Measurements from ENCODE around the gene NLGN1. TPM values are rescaled to one million over a fixed set of nuclear protein-coding genes. Genes with fewer than 3 reads are reported as not detected.

Gene NLGN1
- total RNA-seq, 1 experiment from 2014 or later, result 5.2 TPM

GRCh38 chr3:173416070-173416469 lies 18.5 kb downstream of the NLGN1 start:
- no CpG with 5 or more reads among the region's 1 CpG for WGBS (ENCODE audit: extremely low coverage, insufficient read length, low lambda C conversion rate)
- H3K4me3 Mint-ChIP-seq, result no peak overlapping the region
- no peak for TF ChIP-seq CTCF (conservative IDR thresholded peaks at IDR 0.05)

More at GRCh38 chr3:173416070-173416469, 18.5 kb downstream of the NLGN1 start:
- no peak overlapping the region for H3K9ac ChIP-seq (ENCODE audit: extremely low read depth, insufficient read length, low read length)
- H3K4ac ChIP-seq (ENCODE audit: low read depth, low read length), result no peak overlapping the region
- no peak overlapping the region for H3K4me2 ChIP-seq (ENCODE audit: insufficient read depth, insufficient read length, low read length)
- no peak overlapping the region for H4K91ac ChIP-seq (ENCODE audit: insufficient read length, low read depth, low read length)
- H3K18ac ChIP-seq (ENCODE audit: insufficient read length, low read depth, low read length), result no peak overlapping the region
- no peak overlapping the region for H4K8ac ChIP-seq (replicated peaks; ENCODE audit: insufficient read length, low read depth, low read length)
- no peaks in the 10 kb centered on the region for H3K79me2 ChIP-seq (ENCODE audit: insufficient read depth, low read length)
- peaks cover 7% of the 10 kb centered on the region; the same call in 1 of the 2 replicates for H3K4me1 ChIP-seq (ENCODE audit: insufficient read depth, low read length)
- peaks cover 9 to 17% of the 10 kb centered on the region in 2 experiments for H3K9me3 Mint-ChIP-seq
- H4K5ac ChIP-seq (ENCODE audit: insufficient read length, low read depth, low read length), result no peak overlapping the region
- no peaks in the 10 kb centered on the region for H4K20me1 ChIP-seq (ENCODE audit: control insufficient read depth, insufficient read depth, insufficient read length)
- no peak overlapping the region for H3K27ac ChIP-seq (ENCODE audit: insufficient read length, low read depth, low read length)
- H2BK5ac ChIP-seq (ENCODE audit: insufficient read length, low read length), result no peak overlapping the region
- no peak overlapping the region for H2AFZ ChIP-seq (ENCODE audit: low read length)
- H3K36me3 Mint-ChIP-seq (ENCODE audit: insufficient read depth in 1 of 3, low read depth in 3 of 3), result peaks cover 4 to 18% (median 6%) of the 10 kb centered on the region in 3 experiments
- DNase-seq, result no peak
- H2BK12ac ChIP-seq (ENCODE audit: insufficient read length, low read depth, low read length), result no peak overlapping the region
- H3K9me3 ChIP-seq (ENCODE audit: control insufficient read depth, low read depth, low read length), result no peaks in the 10 kb centered on the region
- H2BK20ac ChIP-seq (ENCODE audit: low read depth, low read length, poor library complexity, severe bottlenecking), result no peak overlapping the region
- no peak overlapping the region for H3K14ac ChIP-seq (ENCODE audit: insufficient read depth, low read length)
- H3T11ph ChIP-seq (ENCODE audit: low read length), result no peak overlapping the region
- no peak overlapping the region for H3K23ac ChIP-seq (ENCODE audit: insufficient read length, low read depth, low read length)
- H3K4me1 Mint-ChIP-seq, result peaks cover 22% of the 10 kb centered on the region in 2 experiments
- H3K27me3 ChIP-seq (ENCODE audit: insufficient read depth, low read length), result no peaks in the 10 kb centered on the region
- no peaks in the 10 kb centered on the region for H3K27me3 Mint-ChIP-seq (ENCODE audit: low read depth)
- H3K23me2 ChIP-seq (ENCODE audit: insufficient read length, low read depth, low read length, poor library complexity, severe bottlenecking), result no peaks in the 10 kb centered on the region
- no peak overlapping the region for H2AK5ac ChIP-seq (ENCODE audit: insufficient read length, low read length)
- H2BK120ac ChIP-seq (ENCODE audit: low read depth, low read length, poor library complexity, severe bottlenecking), result no peak overlapping the region
- H3K79me1 ChIP-seq (ENCODE audit: insufficient read depth, low read depth, low read length, poor library complexity, severe bottlenecking), result no peaks in the 10 kb centered on the region
- no peak overlapping the region for H3K27ac Mint-ChIP-seq
- H3K56ac ChIP-seq (ENCODE audit: insufficient read length, low read depth, low read length), result no peak overlapping the region
- no peak overlapping the region for H2BK15ac ChIP-seq (ENCODE audit: low read depth, low read length)

Measured in H9 (cell line).